NCI-H1092 treated with DMSO at 0.1 percent for 48 hours (cell line): Measurements from ENCODE around the gene ELOVL7.
"Not testable (repeated sequence)": the region's sequence is repeated elsewhere in the genome, so short reads cannot be mapped to it uniquely, and the experiment has no call there.

ENCODE experiments used
- DNase-seq: peaks from one replicate; lab custom pipeline; 2025; lab: John Stamatoyannopoulos, UW

ELOVL7 gene

DNA sequence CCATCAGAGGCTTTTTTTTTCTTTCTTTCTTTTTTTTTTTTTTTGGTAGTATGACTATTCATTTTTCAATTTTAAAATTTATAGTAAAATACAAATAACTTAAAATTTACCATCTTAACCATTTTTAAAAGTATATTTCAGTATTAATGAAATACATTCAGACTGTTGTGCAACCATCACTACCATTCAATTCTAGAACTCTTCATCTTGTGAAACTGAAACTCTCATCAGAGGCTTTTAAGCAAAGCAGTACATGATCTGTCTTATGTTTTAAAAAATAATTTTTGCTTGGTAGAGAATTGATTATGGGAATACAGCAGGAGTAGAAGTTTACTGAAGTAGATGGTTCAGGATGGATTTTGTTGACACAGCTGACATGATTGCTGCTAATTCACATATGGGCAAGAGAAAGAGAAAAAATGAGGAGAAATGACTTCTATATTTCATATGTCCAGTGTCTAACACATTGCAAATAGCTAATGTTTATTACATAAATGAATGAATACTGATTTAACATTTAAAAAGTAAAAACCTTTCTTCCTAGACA, 13.4 kb downstream of the ELOVL7 start:
- no peak for DNase-seq

DNA sequence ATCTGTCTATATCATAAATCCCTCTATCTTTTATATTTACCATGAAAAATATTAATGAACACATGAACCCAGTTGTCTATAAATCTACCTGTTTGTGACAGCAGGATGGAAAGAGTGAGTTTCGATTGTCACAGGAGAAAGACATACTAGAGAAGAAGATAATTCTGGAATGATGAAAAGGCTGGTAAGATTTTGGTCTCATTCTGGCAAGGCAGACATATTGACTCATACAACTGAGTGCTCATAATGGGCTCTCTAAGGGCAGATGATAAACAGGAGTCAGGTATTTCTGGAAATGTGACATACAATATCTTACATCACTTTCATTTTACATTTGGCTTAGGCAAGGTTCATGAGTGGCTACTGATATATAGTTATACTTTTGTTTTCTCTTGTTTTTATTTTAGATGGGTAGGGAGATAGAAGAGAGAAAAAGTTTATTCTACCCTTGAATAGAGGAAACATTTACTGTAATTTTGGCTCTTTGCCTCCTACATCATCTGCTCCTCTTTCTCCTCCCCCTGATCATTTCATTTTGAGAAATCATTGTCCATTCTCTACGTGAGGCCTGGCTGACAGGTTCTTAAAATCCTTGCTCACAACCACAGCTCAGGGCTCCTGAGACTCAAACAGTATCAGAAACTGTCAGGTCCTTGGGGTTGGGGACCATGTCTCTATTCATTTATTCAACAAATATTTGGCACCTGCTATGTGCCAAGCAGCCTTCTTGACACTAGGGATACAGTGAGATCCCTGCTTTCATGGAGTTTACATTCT, 14.4 kb downstream of the ELOVL7 start:
- DNase-seq, result peak; percentile 41

DNA sequence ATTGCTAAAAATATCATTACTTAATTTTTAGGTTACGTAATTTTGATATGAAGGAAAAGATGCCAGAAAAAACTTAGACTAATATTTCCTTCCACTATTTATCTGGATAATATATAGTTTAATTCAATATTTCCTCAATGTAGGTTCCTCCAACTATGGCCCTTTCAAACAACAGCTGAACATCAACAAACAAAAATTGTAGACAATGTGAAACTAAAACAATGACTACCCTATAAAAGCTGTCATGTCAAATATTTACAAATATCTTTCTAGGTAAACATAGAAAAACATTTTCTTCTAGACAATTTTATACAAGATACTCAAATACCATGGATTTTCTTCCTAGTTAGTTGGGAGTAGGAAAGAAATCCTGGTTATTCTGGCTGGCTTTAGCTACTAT, 16.9 kb downstream of the ELOVL7 start:
- no peak for DNase-seq

DNA sequence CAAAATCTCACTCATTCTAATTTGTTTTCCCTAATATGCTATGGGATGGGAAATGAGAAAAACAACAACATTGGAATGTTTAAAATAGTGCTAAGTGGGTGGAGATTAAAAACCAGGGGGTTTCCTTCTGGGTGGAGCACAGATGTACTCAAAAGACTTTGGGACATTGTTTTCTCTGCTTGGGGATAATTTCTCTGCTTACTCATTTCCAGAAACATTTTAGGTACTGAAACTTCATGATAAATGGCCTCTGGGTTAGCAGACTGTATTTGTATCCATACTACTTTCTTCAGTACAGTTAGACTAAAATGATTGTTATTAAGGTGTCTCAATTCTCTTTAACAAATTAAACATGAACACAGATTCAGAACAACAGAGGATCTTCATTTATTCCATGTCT, 17.4 kb downstream of the ELOVL7 start:
- DNase-seq, result no peak

DNA sequence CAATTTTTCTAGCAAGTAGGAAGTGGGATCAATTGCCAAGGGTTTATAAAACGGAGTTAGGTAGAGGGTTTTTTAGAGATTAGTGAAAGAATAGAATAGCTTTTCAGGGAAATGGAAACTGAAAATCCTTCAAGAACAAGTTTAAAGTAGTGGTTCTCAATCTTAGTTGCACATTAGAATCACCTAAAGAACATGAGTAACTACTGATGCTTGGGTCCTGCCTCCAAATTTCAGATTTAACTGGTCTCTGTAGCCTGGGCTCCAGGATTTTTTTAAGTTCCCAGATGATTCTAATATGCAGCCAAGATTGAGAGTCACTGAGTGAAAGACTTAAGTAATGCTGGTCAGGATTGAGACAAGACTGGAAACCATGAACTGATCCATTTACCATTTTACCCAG, 20.5 kb downstream of the ELOVL7 start:
- no peak for DNase-seq

DNA sequence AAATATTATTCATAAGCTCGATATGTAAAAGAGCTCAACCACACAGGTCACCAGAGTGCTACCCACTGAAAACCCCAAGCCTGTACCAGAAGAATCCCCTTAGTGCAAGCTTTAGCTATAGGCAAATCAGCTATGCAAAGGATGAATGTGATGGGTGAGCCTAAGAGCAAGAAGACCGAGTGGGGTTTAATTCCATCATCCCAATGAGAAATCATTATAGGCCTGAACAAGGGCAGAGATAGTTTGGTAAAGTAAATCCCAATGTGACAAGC, 21.8 kb downstream of the ELOVL7 start:
- DNase-seq, result no peak

DNA sequence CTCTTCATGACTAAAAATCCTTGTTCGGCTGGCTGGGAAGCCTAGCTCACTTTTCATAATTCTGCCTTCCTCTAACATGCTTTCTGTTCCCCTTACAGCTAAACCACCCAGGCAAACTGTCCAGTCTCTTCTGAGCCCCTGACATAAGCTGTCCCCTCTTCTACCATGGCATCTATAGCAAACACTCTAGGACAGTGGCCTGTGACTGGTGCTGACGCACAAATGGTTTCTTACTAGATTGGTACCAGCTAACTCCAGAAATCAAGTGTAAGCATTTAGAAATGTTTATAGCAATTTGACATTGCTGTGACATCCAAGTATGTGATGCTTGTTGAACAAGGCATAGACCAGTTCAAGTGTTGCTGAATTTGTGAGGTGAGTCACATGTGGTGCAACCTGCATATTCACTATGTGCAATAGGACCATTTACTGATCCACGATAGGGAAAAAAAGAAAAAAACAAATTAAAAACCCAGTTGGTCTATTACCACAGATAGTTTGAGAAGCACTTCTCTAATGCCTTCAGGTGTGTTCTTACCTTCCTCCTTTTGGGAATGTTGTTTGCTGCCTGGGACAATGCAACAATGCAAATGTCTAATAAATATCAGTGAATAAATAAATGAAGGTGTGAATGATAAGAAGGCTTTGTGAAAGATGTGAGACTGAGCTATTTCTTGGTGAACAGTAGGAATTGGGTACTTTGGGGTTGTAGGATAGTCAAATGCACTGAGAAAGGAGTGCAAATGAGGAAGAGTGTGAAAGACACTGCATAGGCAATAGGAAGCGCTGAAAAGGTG, 22.4 kb downstream of the ELOVL7 start:
- no peak for DNase-seq

DNA sequence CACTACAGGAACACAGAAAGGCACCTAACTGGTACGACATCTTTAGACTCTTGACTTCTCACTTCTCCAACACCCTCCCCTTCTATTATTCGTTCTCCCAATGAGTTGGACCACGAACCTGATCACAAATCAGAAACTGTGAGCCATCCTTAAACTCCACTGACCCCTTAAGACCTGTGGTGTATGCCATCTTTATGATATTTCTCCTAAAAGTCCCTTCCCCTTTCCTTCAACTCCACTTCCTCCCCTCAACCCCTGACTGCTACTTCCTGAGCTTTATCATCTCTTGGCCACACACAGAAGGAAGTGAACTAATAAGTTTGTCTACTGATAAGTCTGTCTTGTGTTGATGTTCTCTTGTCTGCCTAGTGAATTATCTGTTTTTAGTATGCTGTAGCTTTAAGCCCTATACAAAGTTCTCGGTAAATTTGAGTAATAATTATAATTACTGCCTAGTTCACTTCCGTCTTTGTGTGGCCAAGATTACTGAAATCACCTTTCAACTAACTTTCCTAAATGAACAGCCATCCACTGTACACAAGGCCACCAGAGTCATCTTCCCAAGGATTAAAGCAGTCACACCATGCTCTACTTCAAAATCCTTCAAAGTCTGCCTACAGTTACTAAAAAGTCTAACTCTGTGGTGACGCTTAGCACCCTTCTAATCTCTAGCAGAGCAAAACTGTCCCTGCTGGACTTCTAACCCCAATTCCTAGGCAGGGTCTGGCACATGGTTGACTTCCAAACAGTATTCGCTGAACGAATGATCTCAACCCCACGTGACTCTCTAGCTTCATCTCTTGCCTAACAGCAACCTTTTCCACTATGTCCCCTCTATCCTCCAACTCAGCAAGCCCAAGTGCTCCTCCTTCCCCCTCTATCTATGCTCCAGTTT, 23.2 kb downstream of the ELOVL7 start:
- DNase-seq, result no peak

DNA sequence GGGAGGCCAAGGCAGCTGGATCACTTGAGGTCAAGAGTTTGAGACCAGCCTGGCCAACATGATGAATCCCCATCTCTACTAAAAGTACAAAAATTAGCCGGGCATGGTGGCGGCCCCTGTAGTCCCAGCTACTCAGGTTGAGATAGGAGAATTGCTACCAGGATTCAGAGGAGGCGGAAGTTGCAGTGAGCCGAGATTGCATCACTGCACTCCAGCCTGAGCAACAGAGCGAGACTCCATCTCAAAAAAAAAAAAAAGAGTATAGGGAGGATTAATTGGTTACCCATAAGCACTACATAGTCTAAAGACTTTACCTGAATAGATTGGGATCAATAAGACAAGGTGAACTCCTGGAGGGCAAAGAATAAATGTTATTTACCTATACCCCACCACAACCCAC, 27.9 kb downstream of the ELOVL7 start:
- DNase-seq, result not testable (repeated sequence)

DNA sequence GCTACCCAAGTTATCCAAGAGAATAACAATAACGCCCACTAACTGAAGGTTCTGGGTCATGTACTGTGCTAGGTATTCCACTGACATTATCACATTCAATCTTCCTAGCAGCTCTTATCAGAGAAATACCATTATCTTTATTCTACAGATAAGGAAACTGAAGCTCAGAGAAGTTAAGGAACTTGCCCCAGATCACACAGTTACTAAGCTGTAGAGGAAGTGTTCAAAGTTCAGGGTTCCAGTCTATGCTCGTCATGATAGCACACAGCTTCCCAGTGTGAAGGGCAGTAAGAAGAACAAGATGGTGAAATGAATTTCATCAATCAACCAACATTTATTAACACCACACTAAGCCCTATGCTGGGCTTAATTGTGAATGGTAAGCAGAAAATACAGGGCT, 29.6 kb downstream of the ELOVL7 start:
- DNase-seq, result no peak

DNA sequence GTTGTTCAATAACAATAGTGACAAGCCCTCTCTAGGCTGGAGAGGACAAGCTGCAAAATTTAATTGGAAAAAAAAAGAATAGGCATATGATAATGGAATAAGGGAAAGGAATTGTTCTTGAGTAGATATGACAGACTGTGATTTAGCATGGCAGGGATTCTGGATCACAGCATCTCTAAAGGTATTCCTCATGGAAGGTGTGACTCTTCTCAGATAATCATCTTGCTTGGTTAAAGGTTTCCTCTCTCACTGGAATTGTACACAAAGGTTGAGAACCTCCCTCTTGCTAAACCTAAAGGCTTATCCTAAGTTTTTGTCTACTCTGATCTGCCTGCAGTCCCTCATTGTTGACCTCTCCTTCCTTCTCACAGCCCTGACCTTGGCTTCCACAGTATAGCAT, 31.6 kb downstream of the ELOVL7 start:
- no peak for DNase-seq

DNA sequence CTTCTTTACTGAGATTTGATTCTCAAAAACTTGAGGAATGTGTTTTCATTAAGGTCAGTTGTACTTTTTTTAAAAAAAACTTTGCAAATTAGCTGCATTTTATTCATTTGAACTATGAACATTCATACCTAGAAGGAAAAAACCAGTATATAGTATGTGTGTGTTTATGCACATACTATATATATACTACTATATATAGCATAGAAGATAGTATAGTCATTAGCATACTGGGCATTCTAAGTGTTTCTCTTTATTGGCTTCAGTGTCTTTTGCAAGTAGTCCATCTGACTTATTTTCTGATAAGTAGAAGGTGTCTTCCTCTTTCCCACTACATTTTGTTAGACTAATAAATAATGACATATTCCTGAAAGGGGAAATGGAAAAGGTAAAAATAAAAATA, 33.0 kb downstream of the ELOVL7 start:
- DNase-seq, result no peak

DNA sequence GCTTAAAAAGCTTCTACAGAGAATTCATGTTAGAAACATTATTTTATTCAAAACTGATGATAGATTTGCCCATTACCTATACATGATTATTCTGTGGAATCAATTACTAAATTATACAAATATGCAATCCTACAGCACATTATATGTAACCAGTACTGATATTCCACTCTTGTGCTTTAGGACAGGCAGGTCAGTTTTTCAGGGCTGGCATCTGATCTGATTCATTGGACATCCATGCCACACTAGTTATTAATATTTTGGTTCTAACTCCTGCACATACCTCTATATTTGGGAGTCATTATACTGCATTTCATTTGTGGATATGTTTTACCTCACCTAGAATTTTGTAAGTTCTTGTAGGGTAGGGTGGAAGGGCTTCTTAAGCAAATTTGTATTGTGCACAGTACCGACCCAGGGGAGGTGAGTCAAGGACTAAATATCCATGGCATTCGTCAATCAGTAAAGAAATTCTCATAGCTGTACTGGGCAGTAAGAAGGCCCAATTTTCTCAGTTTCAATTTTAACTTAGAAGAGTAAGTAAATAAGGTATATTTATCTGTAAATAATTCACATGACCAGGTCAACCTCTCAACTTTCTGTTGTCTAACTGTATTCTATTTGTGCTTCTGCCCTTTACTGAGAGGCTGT, 33.5 kb downstream of the ELOVL7 start:
- DNase-seq, result no peak

DNA sequence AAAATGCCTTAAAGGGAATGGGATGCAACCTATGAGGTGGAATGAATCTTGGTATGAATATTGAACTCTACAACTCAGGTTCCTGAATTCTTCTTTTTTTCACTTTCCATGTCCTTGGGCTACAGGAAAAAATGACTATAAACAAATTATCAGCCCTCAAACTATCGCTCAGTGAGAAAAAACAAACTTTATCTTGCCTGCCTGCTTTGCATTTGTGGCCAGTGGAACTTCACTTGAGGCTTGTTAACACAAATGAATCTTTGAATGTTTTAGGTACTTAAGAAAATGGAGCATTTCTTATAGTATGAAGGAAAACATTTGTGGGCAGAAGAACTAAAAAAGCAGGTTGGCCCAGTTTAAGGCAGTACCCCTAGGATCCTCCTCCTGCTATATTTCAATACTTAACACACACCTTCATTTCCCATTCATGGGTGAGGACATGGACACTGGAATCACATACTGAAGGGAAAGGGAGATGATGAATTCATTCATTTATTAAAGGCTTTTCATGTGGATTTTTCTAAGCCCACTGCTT, 34.1 kb downstream of the ELOVL7 start:
- DNase-seq, result no peak

DNA sequence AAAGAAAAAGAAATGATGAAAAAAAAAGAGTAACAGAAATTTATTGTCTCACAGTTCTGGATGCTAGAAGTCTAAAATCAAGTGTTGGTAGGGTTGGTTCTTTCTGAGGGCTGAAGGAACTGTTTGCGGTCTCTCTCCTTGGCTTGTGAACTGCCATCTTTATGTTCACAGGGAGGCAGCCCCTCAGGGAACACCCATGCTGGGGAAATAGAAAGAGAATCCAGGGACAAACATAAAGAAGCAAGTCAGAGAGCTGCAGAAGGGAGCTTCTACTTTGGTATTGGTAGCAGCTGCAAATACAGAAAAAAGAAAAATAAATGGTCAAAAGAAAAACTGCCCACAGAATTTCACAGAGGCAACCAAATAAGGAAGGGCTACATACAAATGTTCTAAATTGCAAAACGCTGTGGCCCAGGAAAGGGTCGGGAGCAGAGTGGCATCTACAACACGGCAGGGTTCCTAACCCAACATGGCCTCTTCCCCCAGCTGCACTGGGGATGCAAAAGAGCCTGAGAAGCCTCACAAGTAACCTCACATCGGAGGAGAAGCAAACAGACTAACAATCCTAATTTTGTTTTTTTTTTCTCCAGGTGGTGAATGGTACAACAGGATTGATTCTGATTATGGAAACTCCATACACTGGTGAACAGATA, 37.4 kb downstream of the ELOVL7 start:
- DNase-seq, result no peak

DNA sequence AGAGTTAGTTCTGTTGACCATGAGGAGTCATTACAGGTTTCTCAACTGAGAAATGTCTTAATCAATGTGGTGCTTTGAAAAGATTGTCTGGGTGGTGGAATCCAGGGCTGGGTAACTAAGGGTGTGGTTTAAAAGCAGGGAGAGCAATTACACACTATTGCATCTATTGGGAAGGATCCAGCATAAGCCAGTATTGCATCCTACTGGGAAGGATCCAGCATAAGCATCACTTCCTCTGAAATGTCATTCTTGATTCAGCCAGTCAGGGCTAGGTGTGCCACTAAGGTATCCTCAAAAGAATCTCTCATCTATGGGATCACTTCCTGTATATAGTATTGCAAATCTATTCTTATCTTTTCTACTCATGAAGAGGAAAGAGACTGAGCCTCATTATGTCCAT, 38.6 kb downstream of the ELOVL7 start:
- no peak for DNase-seq

DNA sequence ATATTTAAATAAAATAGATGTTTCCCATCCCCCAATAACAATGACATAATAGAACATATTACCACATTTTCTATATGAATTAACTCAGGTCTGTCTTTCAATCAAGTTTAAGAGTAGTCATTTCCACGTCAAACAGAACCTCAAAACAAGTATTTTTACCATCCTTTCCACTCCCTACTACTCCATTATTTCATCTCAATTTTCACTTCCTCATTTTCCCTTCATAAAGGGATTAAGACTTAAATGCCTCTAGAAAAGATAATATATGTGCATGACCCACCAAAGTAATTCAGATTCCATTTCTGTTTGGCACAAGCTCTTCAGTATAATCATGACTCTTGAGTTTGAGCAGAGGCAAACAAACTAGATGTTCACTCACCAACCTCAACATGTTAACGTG, 40.4 kb downstream of the ELOVL7 start:
- no peak for DNase-seq

DNA sequence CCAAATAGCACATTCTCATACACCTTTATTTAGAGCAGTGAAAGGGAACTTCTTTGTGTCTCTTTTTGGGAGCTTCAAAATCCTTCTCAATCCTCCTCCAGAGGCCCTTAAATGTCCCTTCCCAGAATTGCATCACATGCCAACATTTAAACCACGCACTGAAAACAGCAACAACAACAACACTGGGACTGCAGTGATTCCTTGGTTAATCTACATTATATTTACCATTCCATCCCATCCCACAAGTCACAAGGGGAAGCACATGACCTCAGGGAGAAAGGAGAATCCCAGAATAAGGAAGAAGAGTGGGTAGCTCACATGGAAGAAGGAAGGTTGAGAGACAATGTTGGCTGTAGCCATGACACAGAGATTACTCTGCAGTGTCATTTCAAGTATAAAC, 41.1 kb downstream of the ELOVL7 start:
- no peak for DNase-seq

DNA sequence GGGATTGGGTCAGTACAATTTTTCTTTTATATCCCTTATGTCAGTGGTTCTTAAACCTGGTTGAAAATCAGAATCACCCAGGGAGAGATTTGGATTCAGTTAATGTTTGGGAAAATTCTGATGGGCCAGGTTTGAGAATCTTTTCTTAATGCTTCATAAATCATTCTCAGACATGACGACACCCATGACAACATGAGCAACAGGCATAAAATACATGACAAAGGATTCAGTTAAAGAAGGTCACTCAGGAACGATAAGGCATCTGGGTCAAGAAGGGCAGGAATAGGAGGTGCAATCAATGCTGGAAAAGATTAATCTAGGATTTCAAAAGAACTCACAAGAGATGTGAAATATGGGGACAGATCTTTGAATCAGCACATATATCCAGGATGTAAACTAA, 41.8 kb downstream of the ELOVL7 start:
- DNase-seq, result no peak

DNA sequence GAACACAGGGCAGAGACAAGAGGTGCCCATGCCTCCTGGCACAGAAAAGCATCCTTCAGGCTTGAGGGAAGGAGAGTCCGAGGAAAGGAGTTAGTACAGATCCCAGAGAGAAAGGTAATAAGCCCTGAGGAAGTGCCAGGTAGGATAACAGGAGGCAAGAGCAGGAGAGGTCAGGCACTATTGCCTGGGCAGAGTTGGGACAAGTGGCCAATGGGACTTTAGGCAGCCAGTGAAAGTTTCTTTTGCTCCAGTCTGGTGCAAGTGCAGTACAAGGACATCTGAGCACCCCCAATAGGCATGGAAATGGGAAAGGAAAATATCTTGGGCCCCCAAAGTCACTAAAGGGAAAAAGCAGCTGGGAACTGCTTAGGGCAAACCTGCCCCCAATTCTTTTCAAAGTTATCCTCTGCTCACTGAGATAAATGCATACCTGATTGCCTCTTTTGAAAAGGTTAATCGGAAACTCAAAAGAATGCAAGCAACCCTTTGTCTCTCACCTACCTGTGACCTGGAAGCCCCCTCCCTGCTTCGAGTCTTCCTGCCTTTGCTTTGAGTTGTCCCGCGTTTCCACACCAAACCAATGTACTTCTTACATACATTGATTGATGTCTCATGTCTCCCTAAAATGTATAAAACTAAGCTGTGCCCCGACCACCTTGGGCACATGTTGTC, 46.5 kb downstream of the ELOVL7 start:
- no peak for DNase-seq
